GM18519 (cell line): ENCODE data around the gene PPP2R1B.

ENCODE experiments used
- ATAC-seq: cut with Tn5 transposase; IDR thresholded peaks from one replicate; pipeline ENCODE4 v1.9.1; 2021; ENCODE audit warnings: mild to moderate bottlenecking, moderate library complexity; ENCODE audit not compliant: unreplicated experiment, low FRiP score

Gene PPP2R1B

DNA sequence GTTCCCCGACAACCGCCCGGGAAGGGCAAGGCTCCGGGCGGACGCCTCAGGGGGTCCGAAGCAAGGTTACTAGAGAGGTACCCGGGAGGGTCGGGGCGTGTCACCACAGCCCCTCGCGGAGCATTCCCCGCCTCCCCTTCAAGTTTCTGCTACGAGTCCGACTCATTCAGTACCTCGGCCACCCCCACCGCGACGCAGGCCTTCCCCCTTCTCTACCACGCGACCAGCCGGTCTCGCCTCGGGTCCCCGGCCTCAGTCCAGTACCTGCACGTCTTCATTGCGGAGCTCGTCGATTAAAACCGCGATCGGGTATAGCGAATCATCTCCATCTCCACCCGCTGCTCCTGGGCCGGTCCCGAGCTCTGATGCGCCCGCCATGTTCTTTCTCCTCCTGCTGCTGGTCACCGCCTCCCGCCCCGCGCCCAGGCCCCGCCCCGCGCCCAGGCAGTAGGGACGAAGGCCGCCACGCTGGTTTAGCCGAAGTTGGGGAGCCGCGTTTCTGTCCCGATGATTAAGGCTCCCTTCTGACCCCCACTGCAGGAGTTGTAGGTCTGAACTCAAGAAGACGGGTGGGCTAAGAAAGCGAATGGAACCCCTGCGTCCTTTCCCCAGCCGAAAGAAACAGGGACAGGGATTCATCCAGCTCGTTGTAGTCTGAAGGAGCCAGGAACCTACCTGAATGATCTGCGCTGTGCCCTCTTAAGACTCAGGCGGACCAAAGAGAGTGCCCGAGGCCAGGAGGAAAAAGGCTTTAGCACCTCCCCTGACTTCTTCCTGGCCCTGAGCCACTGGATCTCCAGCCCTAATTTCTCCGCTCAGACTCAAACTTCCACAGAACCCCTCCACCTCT lies at the start of gene PPP2R1B:
Gene PPP2R1B (minus strand): TSS at position 406 of the 850 bp plus-strand sequence. CDS start 28 bp downstream, at position 378.
- peak; percentile 55 for ATAC-seq

- no peak for ATAC-seq
Measured at GRCh38 chr11:111815489-111815888, 49.3 kb upstream of the PPP2R1B start.

- no peak for ATAC-seq
Measured at GRCh38 chr11:111814557-111815320, 48.5 kb upstream of the PPP2R1B start.

DNA sequence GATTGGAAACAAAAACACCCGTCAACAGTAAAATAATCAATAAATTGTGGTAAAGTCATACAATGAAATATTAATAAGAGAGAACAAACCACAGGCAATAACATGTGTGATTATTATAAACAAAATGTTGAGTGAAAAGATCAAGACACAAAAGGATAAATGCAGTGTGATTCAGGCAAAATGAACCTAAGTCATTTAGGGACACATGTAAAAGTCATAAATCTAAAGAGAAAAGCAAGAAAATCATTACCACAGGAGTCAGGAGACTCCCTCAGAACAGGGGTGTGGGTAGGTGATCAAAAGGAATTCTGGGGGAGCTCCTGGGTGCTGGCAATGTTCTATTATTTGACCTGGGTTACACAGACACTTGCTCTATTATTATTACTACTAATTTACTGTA lies 47.9 kb upstream of the PPP2R1B start:
- no peak for ATAC-seq

GRCh38 chr11:111812211-111812610 lies 46.0 kb upstream of the PPP2R1B start:
- ATAC-seq, result no peak

DNA sequence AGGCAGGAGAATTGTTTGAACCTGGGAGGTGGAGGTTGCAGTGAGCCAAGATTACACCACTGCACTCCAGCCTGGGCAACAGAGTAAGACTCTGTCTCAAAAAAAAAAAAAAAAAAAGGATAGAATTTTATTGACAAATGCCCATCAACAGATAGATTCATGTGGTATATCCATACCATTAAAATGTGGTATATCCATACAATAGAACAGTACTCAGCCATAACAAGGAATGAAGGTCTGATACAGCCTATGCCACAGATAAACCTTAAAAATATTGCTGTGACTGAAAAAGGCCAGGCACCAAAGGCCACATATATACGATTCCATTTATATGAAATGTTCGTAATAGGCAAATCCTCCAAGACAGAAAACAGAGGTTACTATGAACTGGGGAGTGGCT lies 45.3 kb upstream of the PPP2R1B start:
- ATAC-seq, result no peak

- ATAC-seq, result no peak
Measured at GRCh38 chr11:111808834-111809233, 42.6 kb upstream of the PPP2R1B start.

- ATAC-seq, result no peak
Measured at GRCh38 chr11:111808063-111808588, 41.9 kb upstream of the PPP2R1B start.

DNA sequence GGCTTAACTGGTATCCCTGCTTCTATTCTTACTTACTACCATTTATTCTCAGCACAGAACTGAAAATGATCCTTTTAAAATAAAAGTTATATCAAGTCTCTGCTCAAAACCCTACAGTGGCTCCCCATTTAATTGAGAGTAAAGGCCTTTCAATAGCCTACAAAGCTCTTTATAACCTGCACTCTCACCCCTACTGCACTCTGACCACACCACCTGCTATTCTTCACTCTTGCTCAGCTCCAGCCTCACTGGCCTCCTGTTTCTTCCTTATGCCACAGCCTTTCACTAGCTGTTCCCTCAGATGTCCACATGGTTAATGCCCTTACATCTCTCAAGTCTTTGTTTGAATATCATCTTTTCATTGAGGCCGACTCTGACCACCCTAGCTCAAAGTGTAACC lies 40.9 kb upstream of the PPP2R1B start:
- ATAC-seq, result no peak

- no peak for ATAC-seq
Measured at GRCh38 chr11:111801135-111801534, 34.9 kb upstream of the PPP2R1B start.

DNA sequence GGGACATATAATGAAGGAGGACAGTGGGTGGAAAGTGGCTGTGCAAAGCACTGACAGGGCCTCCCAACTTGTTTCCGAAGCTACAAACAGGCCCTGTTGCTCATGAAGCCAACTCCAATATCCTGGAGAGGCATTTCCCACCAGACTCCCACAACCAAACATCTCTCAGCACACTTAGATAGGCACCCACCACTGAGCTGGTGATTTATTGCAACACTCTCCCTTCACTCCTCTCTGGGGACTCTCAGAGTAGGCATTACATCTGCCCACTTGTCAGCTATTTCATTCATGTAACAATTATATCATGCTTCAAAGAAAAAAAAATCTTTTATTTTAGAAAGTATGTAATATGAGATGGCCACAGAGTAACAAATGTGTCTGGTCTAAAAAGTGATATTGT lies 32.1 kb upstream of the PPP2R1B start:
- no peak for ATAC-seq

GRCh38 chr11:111797145-111797581 lies 31.0 kb upstream of the PPP2R1B start:
- no peak for ATAC-seq

GRCh38 chr11:111796696-111797095 lies 30.5 kb upstream of the PPP2R1B start:
- no peak for ATAC-seq

DNA sequence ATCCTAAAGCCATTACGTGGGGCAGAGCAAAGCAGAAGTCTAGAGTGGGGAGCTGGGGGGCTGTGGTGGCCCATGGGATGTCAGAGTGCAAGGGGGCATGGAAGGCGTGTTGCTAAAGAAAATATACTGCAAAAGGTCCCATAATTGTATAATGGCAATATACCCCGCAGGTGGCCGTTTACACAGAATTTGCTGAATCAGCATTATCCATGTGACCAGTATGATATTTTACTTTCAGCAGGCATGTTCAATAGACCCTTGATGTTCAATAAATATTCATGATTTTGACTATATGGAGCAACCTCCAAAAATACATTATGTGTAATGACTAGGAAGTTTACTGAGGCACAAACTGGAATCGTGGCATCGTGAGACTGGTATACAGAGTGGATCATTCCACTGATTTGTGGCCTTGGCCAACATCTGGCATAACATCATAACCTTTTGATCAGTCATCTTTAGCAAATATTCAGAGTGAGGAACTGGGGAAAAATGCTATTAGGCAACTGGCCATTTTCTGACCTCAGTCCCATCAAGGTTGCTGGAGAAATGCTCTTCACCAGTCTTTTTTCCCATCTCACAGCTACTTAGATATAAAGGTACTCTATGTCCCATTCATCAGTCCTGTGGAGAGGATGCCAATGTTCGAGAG lies 29.3 kb upstream of the PPP2R1B start:
- ATAC-seq, result no peak

- ATAC-seq, result no peak
Measured at GRCh38 chr11:111793863-111794262, 27.7 kb upstream of the PPP2R1B start.

- ATAC-seq, result no peak
Measured at GRCh38 chr11:111792955-111793500, 26.8 kb upstream of the PPP2R1B start.

DNA sequence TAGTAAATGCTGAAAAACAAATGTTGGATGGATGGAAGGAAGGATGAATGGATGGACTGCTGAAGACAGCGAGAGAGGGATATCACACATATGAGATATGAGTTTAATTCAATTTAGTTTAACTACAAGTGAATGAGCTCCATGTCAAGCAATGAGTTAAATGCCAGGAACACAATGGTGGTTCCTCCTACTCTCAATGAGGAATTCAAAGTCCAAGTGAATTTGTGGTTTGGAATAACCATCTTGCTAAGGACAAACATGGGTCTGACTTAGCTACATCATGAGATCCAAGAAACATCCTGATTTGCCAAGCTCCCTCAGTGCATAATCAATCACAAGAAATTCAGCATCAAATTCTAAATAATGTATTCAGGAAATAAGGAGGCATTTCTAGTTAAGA lies 26.1 kb upstream of the PPP2R1B start:
- no peak for ATAC-seq

- no peak for ATAC-seq
Measured at GRCh38 chr11:111788464-111788863, 22.3 kb upstream of the PPP2R1B start.

- ATAC-seq, result no peak
Measured at GRCh38 chr11:111788051-111788450, 21.9 kb upstream of the PPP2R1B start.

- ATAC-seq, result no peak
Measured at GRCh38 chr11:111785886-111786412, 19.8 kb upstream of the PPP2R1B start.
